HEK293T (cell line): ENCODE results near the gene IGF2BP3.

Experiments
- BHLHE40 ChIP-seq: fragments of 450-650 bp; IDR thresholded peaks from 2 replicates; pipeline ENCODE4 v1.6.1; 2016; ENCODE audit warnings: mild to moderate bottlenecking, moderate library complexity, borderline replicate concordance
- CTBP1 ChIP-seq: fragments of 450-650 bp; IDR thresholded peaks from 2 replicates; pipeline ENCODE4 v1.6.1; 2016; ENCODE audit warnings: borderline replicate concordance
- FOXM1 ChIP-seq: fragments of 450-650 bp; IDR thresholded peaks from 2 replicates; pipeline ENCODE4 v1.6.1; 2017; ENCODE audit warnings: mild to moderate bottlenecking, borderline replicate concordance
- SP1 ChIP-seq: fragments of 450-650 bp; IDR thresholded peaks from 2 replicates; pipeline ENCODE4 v1.6.1; 2017
- ZNF384 ChIP-seq: fragments of 450-650 bp; IDR thresholded peaks from 2 replicates; pipeline ENCODE4 v1.6.1; 2016

GRCh38 chr7:23475576-23475839, 5.2 kb upstream of the IGF2BP3 start:
- TF ChIP-seq ZNF384 (no peak), CTBP1 (no peak), FOXM1 (no peak), SP1 (no peak), BHLHE40 (no peak)
